ENCODE results near the gene CDYL2. TPM values are rescaled to one million over a fixed set of nuclear protein-coding genes. Genes with fewer than 3 reads are reported as not detected.
A peak's percentile ranks its signal among the peaks of the same experiment; 100 is the strongest.

CDYL2 gene
- total RNA-seq, 1 donor from 2014 or later, result 1.8 TPM

GRCh38 chr16:80604600-80605355 is 199.6 kb downstream of the CDYL2 start:
- H3K4me3 Mint-ChIP-seq (ENCODE audit: unreplicated experiment), result no peak overlapping the region
- H3K27ac Mint-ChIP-seq (ENCODE audit: unreplicated experiment), result no peak overlapping the region
- no peaks in the 10 kb centered on the region for H3K36me3 Mint-ChIP-seq (ENCODE audit: unreplicated experiment)
- no peaks in the 10 kb centered on the region for H3K27me3 Mint-ChIP-seq (ENCODE audit: unreplicated experiment)
- no peak for TF ChIP-seq CTCF (IDR thresholded peaks at IDR 0.05)
- no peaks in the 10 kb centered on the region for H3K4me1 Mint-ChIP-seq (ENCODE audit: unreplicated experiment)
- DNase-seq (ENCODE audit: extremely low spot score, unreplicated experiment), result no peak
- H3K9me3 Mint-ChIP-seq (ENCODE audit: unreplicated experiment), result peaks cover 12% of the 10 kb centered on the region

GRCh38 chr16:80602894-80603293 is 201.5 kb downstream of the CDYL2 start:
- Mint-ChIP-seq H3K4me3 (ENCODE audit: unreplicated experiment) (no peak overlapping the region), H3K4me1 (ENCODE audit: unreplicated experiment) (no peaks in the 10 kb centered on the region), H3K27ac (ENCODE audit: unreplicated experiment) (no peak overlapping the region), H3K36me3 (ENCODE audit: unreplicated experiment) (no peaks in the 10 kb centered on the region), H3K9me3 (ENCODE audit: unreplicated experiment) (peaks cover 12% of the 10 kb centered on the region), H3K27me3 (ENCODE audit: unreplicated experiment) (no peaks in the 10 kb centered on the region)
- peak; percentile 8 for DNase-seq (ENCODE audit: extremely low spot score, unreplicated experiment)
- TF ChIP-seq CTCF (IDR thresholded peaks at IDR 0.05), result no peak

GRCh38 chr16:80601182-80601581 is 203.2 kb downstream of the CDYL2 start:
- Mint-ChIP-seq H3K4me3 (ENCODE audit: unreplicated experiment) (no peak overlapping the region), H3K9me3 (ENCODE audit: unreplicated experiment) (peaks cover 12% of the 10 kb centered on the region), H3K27ac (ENCODE audit: unreplicated experiment) (no peak overlapping the region), H3K36me3 (ENCODE audit: unreplicated experiment) (no peaks in the 10 kb centered on the region), H3K4me1 (ENCODE audit: unreplicated experiment) (no peaks in the 10 kb centered on the region), H3K27me3 (ENCODE audit: unreplicated experiment) (no peaks in the 10 kb centered on the region)
- peak; percentile 59 for DNase-seq (ENCODE audit: extremely low spot score, unreplicated experiment)
- no peak for TF ChIP-seq CTCF (IDR thresholded peaks at IDR 0.05)

GRCh38 chr16:80599466-80599865 is 204.9 kb downstream of the CDYL2 start:
- Mint-ChIP-seq H3K27ac (ENCODE audit: unreplicated experiment) (no peak overlapping the region), H3K4me1 (ENCODE audit: unreplicated experiment) (no peaks in the 10 kb centered on the region), H3K36me3 (ENCODE audit: unreplicated experiment) (no peaks in the 10 kb centered on the region), H3K27me3 (ENCODE audit: unreplicated experiment) (no peaks in the 10 kb centered on the region), H3K4me3 (ENCODE audit: unreplicated experiment) (no peak overlapping the region), H3K9me3 (ENCODE audit: unreplicated experiment) (peaks cover 16% of the 10 kb centered on the region)
- DNase-seq (ENCODE audit: extremely low spot score, unreplicated experiment), result no peak
- no peak for TF ChIP-seq CTCF (IDR thresholded peaks at IDR 0.05)

GRCh38 chr16:80596507-80597207 is 207.7 kb downstream of the CDYL2 start:
- no peak overlapping the region for H3K4me3 Mint-ChIP-seq (ENCODE audit: unreplicated experiment)
- H3K27me3 Mint-ChIP-seq (ENCODE audit: unreplicated experiment), result no peaks in the 10 kb centered on the region

More at GRCh38 chr16:80596507-80597207, 207.7 kb downstream of the CDYL2 start:
- H3K27ac Mint-ChIP-seq (ENCODE audit: unreplicated experiment), result no peak overlapping the region
- H3K9me3 Mint-ChIP-seq (ENCODE audit: unreplicated experiment), result peaks cover 16% of the 10 kb centered on the region
- H3K4me1 Mint-ChIP-seq (ENCODE audit: unreplicated experiment), result no peaks in the 10 kb centered on the region
- no peak for DNase-seq (ENCODE audit: extremely low spot score, unreplicated experiment)
- no peak for TF ChIP-seq CTCF (IDR thresholded peaks at IDR 0.05)
- no peaks in the 10 kb centered on the region for H3K36me3 Mint-ChIP-seq (ENCODE audit: unreplicated experiment)

Data from osteocyte (in vitro differentiated cells).